Measurements from ENCODE around the gene AGPS.
"Not testable (repeated sequence)": the region's sequence is repeated elsewhere in the genome, so short reads cannot be mapped to it uniquely, and the experiment has no call there.

AGPS gene

DNA sequence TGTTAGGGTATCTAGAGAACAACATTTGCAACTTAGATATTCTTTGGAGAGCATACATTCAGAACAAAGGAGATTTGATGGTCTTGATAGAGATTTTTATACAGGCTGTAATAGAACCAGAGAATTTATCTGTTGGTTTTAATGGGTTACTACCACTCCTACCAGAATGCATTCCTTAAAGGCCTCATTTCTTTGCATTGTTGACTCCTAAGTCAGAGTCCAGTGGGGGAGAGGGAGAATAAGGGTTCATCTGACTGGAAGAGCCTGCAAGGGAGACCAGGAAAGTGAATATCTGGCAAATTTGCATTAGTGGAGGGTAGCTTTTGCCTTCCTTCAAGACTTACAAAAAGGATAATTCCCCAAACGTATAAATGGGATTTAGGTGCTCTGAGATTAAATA is 29.7 kb downstream of the AGPS start:
- no peak for DNase-seq (ENCODE audit: low read depth in 1 of 2, low spot score in 1 of 2)
- TF ChIP-seq POLR2AphosphoS5 (IDR thresholded peaks at IDR 0.05; ENCODE audit: low read depth): no peak
- TF ChIP-seq, protein P1, sequence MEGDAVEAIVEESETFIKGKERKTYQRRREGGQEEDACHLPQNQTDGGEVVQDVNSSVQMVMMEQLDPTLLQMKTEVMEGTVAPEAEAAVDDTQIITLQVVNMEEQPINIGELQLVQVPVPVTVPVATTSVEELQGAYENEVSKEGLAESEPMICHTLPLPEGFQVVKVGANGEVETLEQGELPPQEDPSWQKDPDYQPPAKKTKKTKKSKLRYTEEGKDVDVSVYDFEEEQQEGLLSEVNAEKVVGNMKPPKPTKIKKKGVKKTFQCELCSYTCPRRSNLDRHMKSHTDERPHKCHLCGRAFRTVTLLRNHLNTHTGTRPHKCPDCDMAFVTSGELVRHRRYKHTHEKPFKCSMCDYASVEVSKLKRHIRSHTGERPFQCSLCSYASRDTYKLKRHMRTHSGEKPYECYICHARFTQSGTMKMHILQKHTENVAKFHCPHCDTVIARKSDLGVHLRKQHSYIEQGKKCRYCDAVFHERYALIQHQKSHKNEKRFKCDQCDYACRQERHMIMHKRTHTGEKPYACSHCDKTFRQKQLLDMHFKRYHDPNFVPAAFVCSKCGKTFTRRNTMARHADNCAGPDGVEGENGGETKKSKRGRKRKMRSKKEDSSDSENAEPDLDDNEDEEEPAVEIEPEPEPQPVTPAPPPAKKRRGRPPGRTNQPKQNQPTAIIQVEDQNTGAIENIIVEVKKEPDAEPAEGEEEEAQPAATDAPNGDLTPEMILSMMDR (IDR thresholded peaks at IDR 0.05; ENCODE audit: insufficient read depth, low read length): no peak
- TF ChIP-seq SPI1 (IDR thresholded peaks at IDR 0.05; ENCODE audit: borderline replicate concordance, low read depth): no peak
- TF ChIP-seq, protein P2, sequence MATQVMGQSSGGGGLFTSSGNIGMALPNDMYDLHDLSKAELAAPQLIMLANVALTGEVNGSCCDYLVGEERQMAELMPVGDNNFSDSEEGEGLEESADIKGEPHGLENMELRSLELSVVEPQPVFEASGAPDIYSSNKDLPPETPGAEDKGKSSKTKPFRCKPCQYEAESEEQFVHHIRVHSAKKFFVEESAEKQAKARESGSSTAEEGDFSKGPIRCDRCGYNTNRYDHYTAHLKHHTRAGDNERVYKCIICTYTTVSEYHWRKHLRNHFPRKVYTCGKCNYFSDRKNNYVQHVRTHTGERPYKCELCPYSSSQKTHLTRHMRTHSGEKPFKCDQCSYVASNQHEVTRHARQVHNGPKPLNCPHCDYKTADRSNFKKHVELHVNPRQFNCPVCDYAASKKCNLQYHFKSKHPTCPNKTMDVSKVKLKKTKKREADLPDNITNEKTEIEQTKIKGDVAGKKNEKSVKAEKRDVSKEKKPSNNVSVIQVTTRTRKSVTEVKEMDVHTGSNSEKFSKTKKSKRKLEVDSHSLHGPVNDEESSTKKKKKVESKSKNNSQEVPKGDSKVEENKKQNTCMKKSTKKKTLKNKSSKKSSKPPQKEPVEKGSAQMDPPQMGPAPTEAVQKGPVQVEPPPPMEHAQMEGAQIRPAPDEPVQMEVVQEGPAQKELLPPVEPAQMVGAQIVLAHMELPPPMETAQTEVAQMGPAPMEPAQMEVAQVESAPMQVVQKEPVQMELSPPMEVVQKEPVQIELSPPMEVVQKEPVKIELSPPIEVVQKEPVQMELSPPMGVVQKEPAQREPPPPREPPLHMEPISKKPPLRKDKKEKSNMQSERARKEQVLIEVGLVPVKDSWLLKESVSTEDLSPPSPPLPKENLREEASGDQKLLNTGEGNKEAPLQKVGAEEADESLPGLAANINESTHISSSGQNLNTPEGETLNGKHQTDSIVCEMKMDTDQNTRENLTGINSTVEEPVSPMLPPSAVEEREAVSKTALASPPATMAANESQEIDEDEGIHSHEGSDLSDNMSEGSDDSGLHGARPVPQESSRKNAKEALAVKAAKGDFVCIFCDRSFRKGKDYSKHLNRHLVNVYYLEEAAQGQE (IDR thresholded peaks at IDR 0.05; ENCODE audit: insufficient replicate concordance, low read depth): no peak
- no peak for TF ChIP-seq GABPA (IDR thresholded peaks at IDR 0.05; ENCODE audit: low read depth)

DNA sequence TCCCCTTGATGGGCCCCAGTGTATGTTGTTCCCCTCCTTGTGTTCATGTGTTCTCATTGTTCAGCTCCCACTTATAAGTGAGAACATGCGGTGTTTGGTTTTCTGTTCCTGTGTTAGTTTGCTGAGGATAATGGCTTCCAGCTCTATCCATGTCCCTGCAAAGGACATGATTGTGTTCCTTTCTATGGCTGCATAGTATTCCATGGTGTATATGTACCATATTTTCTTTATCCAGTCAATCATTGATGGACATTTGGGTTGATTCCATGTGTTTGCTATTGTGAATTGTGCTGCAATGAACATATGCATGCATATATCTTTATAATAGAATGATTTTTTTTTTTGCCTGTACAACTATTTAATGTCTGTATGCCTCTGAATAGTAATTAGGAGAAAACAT is 31.5 kb downstream of the AGPS start:
- H3K4me3 ChIP-seq (replicated peaks; ENCODE audit: insufficient read depth, low read length); DNase-seq (ENCODE audit: low read depth in 1 of 2, low spot score in 1 of 2); H3K27ac ChIP-seq (replicated peaks); H3K27me3 ChIP-seq (ENCODE audit: insufficient read depth, poor library complexity, severe bottlenecking): not testable (repeated sequence)

More for the DNA sequence above, 29.7 kb downstream of the AGPS start:
- Histone ChIP-seq H3K27ac (replicated peaks) (no peak overlapping the region), H3K4me3 (replicated peaks; ENCODE audit: insufficient read depth, low read length) (no peak overlapping the region), H3K27me3 (ENCODE audit: insufficient read depth, poor library complexity, severe bottlenecking) (no peaks in the 10 kb centered on the region)

DNA sequence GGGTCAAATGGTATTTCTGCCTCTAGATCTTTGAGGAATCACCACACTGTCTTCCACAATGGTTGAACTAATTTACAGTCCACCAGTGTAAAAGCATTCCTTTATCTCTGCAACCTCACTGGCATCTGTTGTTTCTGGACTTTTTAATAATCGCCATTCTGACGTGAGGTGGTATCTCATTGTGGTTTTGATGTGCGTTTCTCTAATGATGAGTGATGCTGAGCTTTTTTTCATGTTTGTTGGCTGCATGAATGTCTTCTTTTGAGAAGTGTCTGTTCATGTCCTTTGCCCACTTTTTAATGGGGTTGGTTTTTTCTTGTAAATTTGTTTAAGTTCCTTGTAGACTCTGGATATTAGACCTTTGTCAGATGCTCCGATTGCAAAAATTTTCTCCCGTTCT is 32.0 kb downstream of the AGPS start:
- not testable (repeated sequence) for H3K27me3 ChIP-seq (ENCODE audit: insufficient read depth, poor library complexity, severe bottlenecking); H3K4me3 ChIP-seq (replicated peaks; ENCODE audit: insufficient read depth, low read length); DNase-seq (ENCODE audit: low read depth in 1 of 2, low spot score in 1 of 2); H3K27ac ChIP-seq (replicated peaks)

DNA sequence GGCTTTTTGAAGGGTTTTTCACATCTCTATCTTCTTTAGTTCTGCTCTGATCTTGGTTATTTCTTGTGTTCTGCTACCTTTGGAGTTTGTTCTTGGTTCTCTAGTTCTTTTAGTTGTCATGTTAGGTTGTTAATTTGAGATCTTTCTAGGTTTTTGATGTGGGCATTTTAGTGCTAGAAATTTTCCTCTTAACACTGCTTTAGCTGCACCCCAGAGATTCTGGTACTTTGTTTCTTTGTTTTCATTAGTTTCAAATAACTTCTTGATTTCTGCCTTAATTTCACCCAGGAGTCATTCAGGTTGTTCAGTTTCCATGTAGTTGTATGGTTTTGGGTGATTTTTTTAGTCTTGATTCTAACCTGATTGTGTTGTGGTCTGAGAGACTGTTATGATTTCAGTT is 34.7 kb downstream of the AGPS start:
- DNase-seq (ENCODE audit: low read depth in 1 of 2, low spot score in 1 of 2): no peak
- Histone ChIP-seq H3K27ac (replicated peaks) (no peak overlapping the region), H3K4me3 (replicated peaks; ENCODE audit: insufficient read depth, low read length) (no peak overlapping the region), H3K27me3 (ENCODE audit: insufficient read depth, poor library complexity, severe bottlenecking) (no peaks in the 10 kb centered on the region)
- TF ChIP-seq POLR2AphosphoS5 (IDR thresholded peaks at IDR 0.05; ENCODE audit: low read depth): no peak
- TF ChIP-seq, protein P1 (IDR thresholded peaks at IDR 0.05; ENCODE audit: insufficient read depth, low read length): no peak
- TF ChIP-seq GABPA (IDR thresholded peaks at IDR 0.05; ENCODE audit: low read depth): no peak
- TF ChIP-seq, protein P2 (IDR thresholded peaks at IDR 0.05; ENCODE audit: insufficient replicate concordance, low read depth): no peak
- no peak for TF ChIP-seq SPI1 (IDR thresholded peaks at IDR 0.05; ENCODE audit: borderline replicate concordance, low read depth)

DNA sequence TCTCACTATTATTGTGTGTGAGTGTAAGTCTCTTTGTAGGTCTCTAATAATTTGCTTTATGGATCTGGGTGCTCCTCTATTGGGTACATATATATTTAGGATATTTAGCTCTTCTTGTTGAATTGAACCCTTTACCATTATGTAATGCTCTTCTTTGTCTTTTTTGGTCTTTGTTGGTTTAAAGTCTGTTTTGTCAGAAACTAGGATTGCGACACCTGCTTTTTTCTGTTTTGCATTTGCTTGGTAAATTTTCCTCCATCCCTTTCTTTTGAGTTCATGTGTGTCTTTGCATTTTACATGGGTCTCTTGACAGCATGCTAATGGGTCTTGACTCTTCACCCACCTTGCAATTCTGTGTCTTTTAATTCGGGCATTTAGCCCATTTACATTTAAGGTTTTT is 35.4 kb downstream of the AGPS start:
- not testable (repeated sequence) for H3K27me3 ChIP-seq (ENCODE audit: insufficient read depth, poor library complexity, severe bottlenecking); H3K27ac ChIP-seq (replicated peaks); DNase-seq (ENCODE audit: low read depth in 1 of 2, low spot score in 1 of 2); H3K4me3 ChIP-seq (replicated peaks; ENCODE audit: insufficient read depth, low read length)
